ENCODE measurements around the gene TM9SF1. TPM values are rescaled to one million over a fixed set of nuclear protein-coding genes. Genes with fewer than 3 reads are reported as not detected.

The TM9SF1 gene
- total and polyA plus RNA-seq, 10 of the 15 experiments (the other 5 are each of a cell fraction or from before 2014, with no cell fraction given), result 7.2 to 39.2 (median 17.6) TPM

DNA sequence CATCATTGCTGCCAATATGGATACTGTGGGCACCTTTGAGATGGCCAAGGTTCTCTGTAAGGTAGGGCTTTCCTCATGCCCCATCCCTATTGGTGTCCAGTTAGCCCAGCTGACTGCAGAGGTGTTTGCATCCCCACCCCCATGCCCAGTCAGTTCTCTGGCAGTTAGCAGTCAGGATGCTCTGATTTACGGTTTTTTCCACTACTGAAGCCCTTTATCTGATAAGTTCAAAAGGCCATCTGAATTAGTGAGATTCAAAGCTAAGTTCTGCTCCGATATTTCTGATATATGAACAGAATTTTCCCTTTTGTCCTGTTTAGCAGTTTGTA is 38.3 kb upstream of the TM9SF1 start (continued):
- TF ChIP-seq, protein P1, sequence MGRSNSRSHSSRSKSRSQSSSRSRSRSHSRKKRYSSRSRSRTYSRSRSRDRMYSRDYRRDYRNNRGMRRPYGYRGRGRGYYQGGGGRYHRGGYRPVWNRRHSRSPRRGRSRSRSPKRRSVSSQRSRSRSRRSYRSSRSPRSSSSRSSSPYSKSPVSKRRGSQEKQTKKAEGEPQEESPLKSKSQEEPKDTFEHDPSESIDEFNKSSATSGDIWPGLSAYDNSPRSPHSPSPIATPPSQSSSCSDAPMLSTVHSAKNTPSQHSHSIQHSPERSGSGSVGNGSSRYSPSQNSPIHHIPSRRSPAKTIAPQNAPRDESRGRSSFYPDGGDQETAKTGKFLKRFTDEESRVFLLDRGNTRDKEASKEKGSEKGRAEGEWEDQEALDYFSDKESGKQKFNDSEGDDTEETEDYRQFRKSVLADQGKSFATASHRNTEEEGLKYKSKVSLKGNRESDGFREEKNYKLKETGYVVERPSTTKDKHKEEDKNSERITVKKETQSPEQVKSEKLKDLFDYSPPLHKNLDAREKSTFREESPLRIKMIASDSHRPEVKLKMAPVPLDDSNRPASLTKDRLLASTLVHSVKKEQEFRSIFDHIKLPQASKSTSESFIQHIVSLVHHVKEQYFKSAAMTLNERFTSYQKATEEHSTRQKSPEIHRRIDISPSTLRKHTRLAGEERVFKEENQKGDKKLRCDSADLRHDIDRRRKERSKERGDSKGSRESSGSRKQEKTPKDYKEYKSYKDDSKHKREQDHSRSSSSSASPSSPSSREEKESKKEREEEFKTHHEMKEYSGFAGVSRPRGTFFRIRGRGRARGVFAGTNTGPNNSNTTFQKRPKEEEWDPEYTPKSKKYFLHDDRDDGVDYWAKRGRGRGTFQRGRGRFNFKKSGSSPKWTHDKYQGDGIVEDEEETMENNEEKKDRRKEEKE (IDR thresholded peaks at IDR 0.05), result no peak
- no peak for TF ChIP-seq HDAC6 (IDR thresholded peaks at IDR 0.05; ENCODE audit: unreplicated experiment)
- TF ChIP-seq, protein P2, sequence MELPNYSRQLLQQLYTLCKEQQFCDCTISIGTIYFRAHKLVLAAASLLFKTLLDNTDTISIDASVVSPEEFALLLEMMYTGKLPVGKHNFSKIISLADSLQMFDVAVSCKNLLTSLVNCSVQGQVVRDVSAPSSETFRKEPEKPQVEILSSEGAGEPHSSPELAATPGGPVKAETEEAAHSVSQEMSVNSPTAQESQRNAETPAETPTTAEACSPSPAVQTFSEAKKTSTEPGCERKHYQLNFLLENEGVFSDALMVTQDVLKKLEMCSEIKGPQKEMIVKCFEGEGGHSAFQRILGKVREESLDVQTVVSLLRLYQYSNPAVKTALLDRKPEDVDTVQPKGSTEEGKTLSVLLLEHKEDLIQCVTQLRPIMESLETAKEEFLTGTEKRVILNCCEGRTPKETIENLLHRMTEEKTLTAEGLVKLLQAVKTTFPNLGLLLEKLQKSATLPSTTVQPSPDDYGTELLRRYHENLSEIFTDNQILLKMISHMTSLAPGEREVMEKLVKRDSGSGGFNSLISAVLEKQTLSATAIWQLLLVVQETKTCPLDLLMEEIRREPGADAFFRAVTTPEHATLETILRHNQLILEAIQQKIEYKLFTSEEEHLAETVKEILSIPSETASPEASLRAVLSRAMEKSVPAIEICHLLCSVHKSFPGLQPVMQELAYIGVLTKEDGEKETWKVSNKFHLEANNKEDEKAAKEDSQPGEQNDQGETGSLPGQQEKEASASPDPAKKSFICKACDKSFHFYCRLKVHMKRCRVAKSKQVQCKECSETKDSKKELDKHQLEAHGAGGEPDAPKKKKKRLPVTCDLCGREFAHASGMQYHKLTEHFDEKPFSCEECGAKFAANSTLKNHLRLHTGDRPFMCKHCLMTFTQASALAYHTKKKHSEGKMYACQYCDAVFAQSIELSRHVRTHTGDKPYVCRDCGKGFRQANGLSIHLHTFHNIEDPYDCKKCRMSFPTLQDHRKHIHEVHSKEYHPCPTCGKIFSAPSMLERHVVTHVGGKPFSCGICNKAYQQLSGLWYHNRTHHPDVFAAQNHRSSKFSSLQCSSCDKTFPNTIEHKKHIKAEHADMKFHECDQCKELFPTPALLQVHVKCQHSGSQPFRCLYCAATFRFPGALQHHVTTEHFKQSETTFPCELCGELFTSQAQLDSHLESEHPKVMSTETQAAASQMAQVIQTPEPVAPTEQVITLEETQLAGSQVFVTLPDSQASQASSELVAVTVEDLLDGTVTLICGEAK (IDR thresholded peaks at IDR 0.05; ENCODE audit: borderline replicate concordance), result no peak
- TF ChIP-seq, protein P3, sequence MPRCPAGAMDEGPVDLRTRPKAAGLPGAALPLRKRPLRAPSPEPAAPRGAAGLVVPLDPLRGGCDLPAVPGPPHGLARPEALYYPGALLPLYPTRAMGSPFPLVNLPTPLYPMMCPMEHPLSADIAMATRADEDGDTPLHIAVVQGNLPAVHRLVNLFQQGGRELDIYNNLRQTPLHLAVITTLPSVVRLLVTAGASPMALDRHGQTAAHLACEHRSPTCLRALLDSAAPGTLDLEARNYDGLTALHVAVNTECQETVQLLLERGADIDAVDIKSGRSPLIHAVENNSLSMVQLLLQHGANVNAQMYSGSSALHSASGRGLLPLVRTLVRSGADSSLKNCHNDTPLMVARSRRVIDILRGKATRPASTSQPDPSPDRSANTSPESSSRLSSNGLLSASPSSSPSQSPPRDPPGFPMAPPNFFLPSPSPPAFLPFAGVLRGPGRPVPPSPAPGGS (IDR thresholded peaks at IDR 0.05; ENCODE audit: borderline replicate concordance, insufficient read depth, low read depth, low read length, poor library complexity, severe bottlenecking), result no peak
- no peak for TF ChIP-seq ZNF274 (IDR thresholded peaks at IDR 0.05; ENCODE audit: insufficient read depth, insufficient read length)

Measured in GM12878 (cell line).